Heart left ventricle (tissue), 16 donors: ENCODE data around the gene STK38L. TPM values are rescaled to one million over a fixed set of nuclear protein-coding genes. Genes with fewer than 3 reads are reported as not detected.

ENCODE experiments used
- ATAC-seq, 4 donors: fragments of 200-7000 bp; cut with Tn5 transposase; one replicate each; pipeline ENCODE4 v1.9.1; 2020 to 2022; ENCODE audit warnings: moderate library complexity in 4 of 4, mild to moderate bottlenecking in 3 of 4, moderate number of reproducible peaks in 1 of 4
- DNase-seq, 5 donors: peaks; one replicate each; pipeline ENCODE4 v3.0.0-alpha.2; 2020
- H3K27ac ChIP-seq, 12 donors: fragments of 200-600 bp; sonication (generic) in 4 of 12; one replicate each; pipeline versions ENCODE4 v1.5.0 to v1.8.0; 2016 to 2022; ENCODE audit warnings: mild to moderate bottlenecking in 2 of 12
- H3K27me3 ChIP-seq, 9 donors: fragments of 200-600 bp; sonication (generic) in 2 of 9; one replicate each; pipeline versions ENCODE4 v1.5.1 to v1.8.0; 2016 to 2022; ENCODE audit warnings: mild to moderate bottlenecking in 3 of 9
- H3K36me3 ChIP-seq, 9 donors: fragments of 200-600 bp; sonication (generic) in 2 of 9; one replicate each; pipeline versions ENCODE4 v1.5.0 to v1.8.0; 2018 to 2022; ENCODE audit warnings: mild to moderate bottlenecking in 2 of 9
- H3K4me1 ChIP-seq, 12 donors: fragments of 200-600 bp; sonication (generic) in 4 of 12; one replicate each; pipeline versions ENCODE4 v1.5.0 to v1.8.0; 2016 to 2022; ENCODE audit warnings: mild to moderate bottlenecking in 3 of 12
- H3K4me3 ChIP-seq, 12 donors: fragments of 200-600 bp; sonication (generic) in 4 of 12; one replicate each; pipeline versions ENCODE4 v1.5.0 to v1.8.0; 2017 to 2022; ENCODE audit warnings: mild to moderate bottlenecking in 9 of 12, moderate library complexity in 4 of 12
- H3K9me3 ChIP-seq, 12 donors: fragments of 200-600 bp; sonication (generic) in 4 of 12; one replicate each; pipeline versions ENCODE4 v1.5.0 to v1.8.0; 2016 to 2022; ENCODE audit warnings: mild to moderate bottlenecking in 1 of 12
- CTCF ChIP-seq, 12 donors: fragments of 200-600 bp; sonication (generic) in 4 of 12; IDR thresholded peaks; one replicate each; pipeline versions ENCODE4 v1.5.0 to v1.8.0; 2018 to 2022; ENCODE audit warnings: antibody characterized with exemption in 12 of 12, mild to moderate bottlenecking in 5 of 12
- POLR2A ChIP-seq, 2 donors: fragments of 450-650 bp; IDR thresholded peaks; one replicate each; pipeline ENCODE4 v1.6.1; 2017; ENCODE audit warnings: antibody characterized with exemption in 2 of 2, mild to moderate bottlenecking in 2 of 2, moderate library complexity in 2 of 2
- WGBS, 4 donors: extraction: QIAGEN DNeasy Blood & Tissue Kit in 2 of 4; methylation state at CpG; one replicate each; pipeline versions ENCODE4 v1.1.5 to v1.1.7; 2013 to 2018; 5-methylcytosine and 5-hydroxymethylcytosine counted together
- intact Hi-C, 10 donors: fragments of 100-400 bp; cut with DNase I; formaldehyde crosslinking; loops; one replicate each; pipeline versions ENCODE4 v1.11.1 to v1.14.2; 2022
- long read RNA-seq, 3 donors: library from polyadenylated mRNA; unstranded; transcript quantifications; one replicate each; pipeline ENCODE4 v2.0.0, GENCODE V29; 2020 to 2021
- polyA plus RNA-seq, 2 donors: library from polyadenylated mRNA; stranded (reverse); fragments of 200-250 nt; gene quantifications; one replicate each; pipeline ENCODE4 v1.2.3, GENCODE V29; 2013
- total RNA-seq, 9 donors: library from RNA; depleted of rRNA in 2 of 9; stranded (reverse); fragments of >200 nt in 2 of 9; fragmentation: NEBNext Ultra II Directional in 3 of 9; extraction: Animal tissue kit (Norgen Biotek cat#: 25700) in 3 of 9; gene quantifications; one replicate each; pipeline versions ENCODE4 v1.1.0 to v1.2.4, GENCODE V29; 2016 to 2023
- donor health status: ischemic (EF 13 %, LVEDD 7.1; RV severe dilation, severe dysfunction).
- donor health status: healthy with polysubstance abuse.
- donor health status: DM: no; HTN: yes; CAD: no.
- donor health status: DM: no; HTN: no; CAD: no.
- donor health status: ischemic (EF 25% LVEDD 6.9; RV normal size, moderate dysfunction).
- donor health status: ischemic (EF 25% LVEDD 5.7; RV mildly dilated, moderate dysfunction).
- donor health status: healthy.
- donor health status: DM: yes; HTN: yes; CAD: no.
- donor health status: ischemic (EF 35%, LVEDD 5.7; RV mildly dilated, moderate dysfunction).
- donor health status: nonischemic (EF 11% LVEDD 7.7; RV severe dilation, severe dysfunction).
- donor health status: DM: yes; HTN: yes; CAD: no.
- donor health status: PGD.
- donor health status: ischemic (EF 29% LVEDD 5.4; RV normal size, mild dysfunction).
- donor health status: nonischemic (EF 23%, LVEDD 6.1; RV moderate dilation, normal function).

The STK38L gene
- total RNA-seq: 100 to 1,000 TPM in 2 of 9 donors, 10 to 100 TPM in 7; 26.3 to 142 (median 83.7) TPM
- 10 to 100 TPM; 21.1 to 22.3 TPM for polyA plus RNA-seq
- long read RNA-seq, donor 1, full-length matches to known transcripts: 32 of 54 reads
- long read RNA-seq, donor 1, partial matches to known transcripts: 12 of 54 reads
- long read RNA-seq, donor 1, other reads (novel, unspliced or antisense): 10 of 54 reads
- long read RNA-seq, donor 2, full-length matches to known transcripts: 74 of 117 reads
- long read RNA-seq, donor 2, partial matches to known transcripts: 15 of 117 reads
- long read RNA-seq, donor 2, other reads (novel, unspliced or antisense): 28 of 117 reads
- long read RNA-seq, donor 3, full-length matches to known transcripts: 77 of 99 reads
- long read RNA-seq, donor 3, partial matches to known transcripts: 2 of 99 reads
- long read RNA-seq, donor 3, other reads (novel, unspliced or antisense): 20 of 99 reads

- ATAC-seq: peak; percentile 94 to 99 (median 98)
- no peaks in the 10 kb centered on the region for H3K36me3 ChIP-seq
- peak within 1 kb of the TSS; percentile 59 to 96 (median 76) for H3K4me3 ChIP-seq
- 5 to 13% (median 9%) methylated on average over 35 to 69 of the region's 69 CpGs for WGBS, 4 donors
- peaks cover 0 to 38% (median 25%) of the 10 kb centered on the region in 12 donors for H3K4me1 ChIP-seq
- peaks cover 0 to 5% (median 0%) of the 10 kb centered on the region in 12 donors for H3K9me3 ChIP-seq
- no peaks in the 10 kb centered on the region for H3K27me3 ChIP-seq
- H3K27ac ChIP-seq: peak within 1 kb of the TSS; percentile 73 to 97 (median 90)
- TF ChIP-seq POLR2A (IDR thresholded peaks at IDR 0.05) (peak; percentile 73 to 98), CTCF (IDR thresholded peaks at IDR 0.05) (peak in 9 of 12 donors; percentile 6 to 44 (median 29))
- DNase-seq: peak; percentile 98 to 99 (median 99)
- intact Hi-C loops: loop anchor here in 8 of 10 donors (2.0 to 10.0 kb wide), 9 partner anchors 52 to 309 kb away; partner anchors contain the start of genes MED21 (in 4 of the 8), TM7SF3 (in 3 of the 8), FGFR1OP2 (in 1 of the 8) and INTS13 (in 1 of the 8)
Observed at GRCh38 chr12:27243804-27244688, at the start of gene STK38L. Gene STK38L, plus strand, starts transcription at chr12:27244286. Its CDS starts 53,435 bp downstream, at chr12:27297721.

- ATAC-seq (no peak), DNase-seq (no peak)
- Histone ChIP-seq H3K4me1 (peaks cover 0 to 57% (median 26%) of the 10 kb centered on the region in 12 donors), H3K4me3 (no peak overlapping the region), H3K27ac (peak overlapping the region; percentile 19 to 92 (median 78)), H3K9me3 (no peaks in the 10 kb centered on the region), H3K27me3 (no peaks in the 10 kb centered on the region), H3K36me3 (no peaks in the 10 kb centered on the region)
- intact Hi-C loops: loop anchor here in 4 of 10 donors (5.0 to 10.0 kb wide), 3 partner anchors 48 to 53 kb away; partner anchors contain the start of gene STK38L (in 2 of the 4)
- TF ChIP-seq CTCF (IDR thresholded peaks at IDR 0.05) (no peak), POLR2A (IDR thresholded peaks at IDR 0.05) (no peak)
- whole genome bisulfite sequencing, 4 donors: 78 to 85% (median 81%) methylated on average over 2 of the region's 2 CpGs
Observed at GRCh38 chr12:27194644-27195043, 49.4 kb upstream of the STK38L start.

- intact Hi-C loops: loop anchor here in 1 of 10 donors (10.0 kb wide), 1 partner anchor 53 kb away; no protein-coding TSS in a partner anchor
- Histone ChIP-seq H3K9me3 (no peaks in the 10 kb centered on the region), H3K4me1 (peaks cover 0 to 45% (median 29%) of the 10 kb centered on the region in 12 donors), H3K4me3 (no peak overlapping the region), H3K27ac (peak overlapping the region in 8 of 12 donors; percentile 27 to 88 (median 52)), H3K27me3 (no peaks in the 10 kb centered on the region), H3K36me3 (no peaks in the 10 kb centered on the region)
- ATAC-seq (peak in 3 of 4 donors; percentile 1 to 65 (median 56)), DNase-seq (peak in 1 of 5 donors; percentile 52)
- TF ChIP-seq CTCF (IDR thresholded peaks at IDR 0.05) (no peak), POLR2A (IDR thresholded peaks at IDR 0.05) (no peak)
- WGBS, 4 donors: 67 to 80% (median 73%) methylated on average over 1 to 3 of the region's 3 CpGs
Observed at GRCh38 chr12:27198036-27198435, 46.0 kb upstream of the STK38L start.
